ENCODE data around the gene GREB1L. TPM values are rescaled to one million over a fixed set of nuclear protein-coding genes. Genes with fewer than 3 reads are reported as not detected.

Gene GREB1L
- total and polyA plus RNA-seq, 9 of the 15 experiments (the other 6 are each of a cell fraction or from before 2014, with no cell fraction given): 0.03 TPM; not detected in 8

DNA sequence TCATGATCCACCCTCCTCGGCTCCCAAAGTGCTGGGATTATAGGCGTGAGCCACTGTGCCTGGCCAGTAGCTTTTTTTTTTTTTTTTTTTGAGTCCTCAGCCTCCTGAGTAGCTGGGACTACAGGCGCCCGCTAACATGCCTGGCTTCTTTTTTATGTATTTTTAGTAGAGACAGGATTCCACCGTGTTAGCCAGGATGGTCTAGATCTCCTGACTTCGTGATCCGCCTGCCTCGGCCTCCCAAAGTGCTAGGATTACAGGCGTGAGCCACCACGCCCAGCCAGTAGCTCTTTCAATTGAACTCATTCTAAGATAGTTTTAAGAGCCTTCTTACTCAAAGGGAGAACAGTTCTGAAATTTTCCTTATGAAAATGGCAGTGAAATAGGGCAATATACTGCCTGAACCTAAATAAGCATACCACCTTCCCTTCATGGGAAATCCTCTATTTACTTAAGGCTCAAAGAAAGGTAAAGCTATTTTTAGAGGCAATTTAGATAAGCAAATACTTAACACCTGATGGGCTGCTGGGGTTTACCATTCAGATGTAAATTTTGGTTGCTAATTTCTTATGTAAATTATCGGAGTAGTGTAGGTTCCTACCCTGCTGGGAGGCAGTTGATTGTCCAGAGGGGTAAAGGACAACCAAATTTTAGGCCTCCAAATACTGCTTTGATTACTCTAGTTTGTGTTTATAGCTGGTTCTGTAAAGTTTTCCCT, 144.7 kb downstream of the GREB1L start (continued):
- TF ChIP-seq SRF (CRISPR knock-in tag; IDR thresholded peaks at IDR 0.05): no peak

DNA sequence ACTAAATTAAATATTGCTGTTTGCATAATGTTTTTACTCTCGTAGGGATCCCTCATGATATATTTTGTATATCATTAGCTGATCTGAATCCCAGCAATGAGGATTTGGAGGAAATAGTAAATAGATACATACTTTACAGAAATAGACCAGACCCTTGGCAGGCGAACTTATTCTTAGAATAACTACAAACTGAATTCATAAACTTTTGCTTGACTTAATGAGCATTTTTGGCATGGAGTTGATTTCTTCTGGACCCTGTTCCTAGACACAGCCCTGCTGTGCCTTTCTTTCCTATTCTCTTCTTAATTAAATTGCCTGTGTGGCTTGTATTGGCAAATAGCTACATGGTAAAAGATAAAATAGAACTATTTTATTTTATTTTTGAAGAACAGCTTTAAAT, 145.9 kb downstream of the GREB1L start:
- Histone ChIP-seq H3K9me1 (ENCODE audit: control insufficient read depth, insufficient read depth, low read length) (no peaks in the 10 kb centered on the region), H3K36me3 (ENCODE audit: control insufficient read depth, insufficient read depth, low read length) (no peaks in the 10 kb centered on the region), H3K4me3 (no peak overlapping the region), H3K4me2 (ENCODE audit: insufficient read depth, low read length) (no peak overlapping the region), H3K9me3 (replicated peaks; ENCODE audit: control insufficient read depth, insufficient read depth, low read depth, low read length) (no peaks in the 10 kb centered on the region), H3K4me1 (replicated peaks in 1 of 2; ENCODE audit: control insufficient read depth in 2 of 2, insufficient read depth in 2 of 2, low read length in 2 of 2) (no peaks in the 10 kb centered on the region), H3K27me3 (ENCODE audit: control insufficient read depth in 2 of 2, insufficient read depth in 2 of 2, low read length in 2 of 2) (peaks cover 0 to 3% of the 10 kb centered on the region in 2 experiments; a peak in 3 of 5 replicates), H3K9ac (ENCODE audit: insufficient read depth in 1 of 2, low read depth in 2 of 2, low read length in 2 of 2) (no peak overlapping the region), H2AFZ (ENCODE audit: low read depth, low read length) (no peak overlapping the region), H4K20me1 (replicated peaks; ENCODE audit: control insufficient read depth, insufficient read depth, low read length) (no peaks in the 10 kb centered on the region), H3K79me2 (ENCODE audit: control insufficient read depth, insufficient read depth, low read length) (no peaks in the 10 kb centered on the region), H3K27ac (ENCODE audit: extremely low read depth, low read depth, low read length) (no peak overlapping the region)
- 0% methylated on average over 2 of the region's 2 CpGs for WGBS (ENCODE audit: insufficient coverage, low coverage, missing lambda C conversion rate)
- in situ Hi-C loops (cut with MboI) (no loop called here), intact Hi-C loops (cut with micrococcal nuclease) (no loop called here)
- CTCF ChIA-PET (ENCODE audit: low intra/inter-chr PET ratio): no interaction called here
- ATAC-seq (no peak), FAIRE-seq (no peak), DNase-seq (ENCODE audit: extremely low read depth in 1 of 4, low spot score in 3 of 4) (no peak)
- BruUV-seq (replicated peaks): no TSS peak
- POLR2A ChIA-PET: no interaction called here
- TF ChIP-seq FOS (IDR thresholded peaks at IDR 0.05; ENCODE audit: extremely low read depth, insufficient read length): no peak
- no peak for TF ChIP-seq RCOR1 (IDR thresholded peaks at IDR 0.05; ENCODE audit: borderline replicate concordance in 1 of 2, low read depth in 2 of 2, low read length in 2 of 2)
- no peak for TF ChIP-seq FOXA3 (CRISPR knock-in tag; conservative IDR thresholded peaks at IDR 0.05 in 1 of 2, IDR thresholded peaks at IDR 0.05 in 1 of 2)
- no peak for TF ChIP-seq CC2D1A (IDR thresholded peaks at IDR 0.05)
- no peak for TF ChIP-seq ASH1L (IDR thresholded peaks at IDR 0.05; ENCODE audit: borderline replicate concordance, low read depth, partially characterized antibody)
- no peak for TF ChIP-seq CHD4 (IDR thresholded peaks at IDR 0.05; ENCODE audit: insufficient read depth, insufficient replicate concordance, low read depth, low read length, poor library complexity, severe bottlenecking)
